Tibial nerve (tissue), 4 donors: ENCODE data around the gene RIMKLA. TPM values are rescaled to one million over a fixed set of nuclear protein-coding genes. Genes with fewer than 3 reads are reported as not detected.

Experiments used
- DNase-seq, 2 donors: peaks; one replicate each; pipeline ENCODE4 v3.0.0-alpha.2; 2019; ENCODE audit warnings: low spot score in 2 of 2
- H3K27ac ChIP-seq, 4 donors: fragments of 200-600 bp; sonication (generic) in 3 of 4; one replicate each; pipeline ENCODE4 v1.5.1; 2017 to 2019; ENCODE audit warnings: mild to moderate bottlenecking in 1 of 4
- H3K27me3 ChIP-seq, 2 donors: fragments of 200-600 bp; sonication (generic) in 1 of 2; one replicate each; pipeline versions ENCODE4 v1.5.1 to v1.6.0; 2017 to 2019
- H3K36me3 ChIP-seq, 3 donors: fragments of 200-600 bp; sonication (generic); one replicate each; pipeline ENCODE4 v1.5.1; 2018 to 2019
- H3K4me1 ChIP-seq, 4 donors: fragments of 200-600 bp; sonication (generic) in 3 of 4; one replicate each; pipeline ENCODE4 v1.5.1; 2017 to 2019
- H3K4me3 ChIP-seq, 4 donors: fragments of 200-600 bp; sonication (generic) in 3 of 4; one replicate each; pipeline ENCODE4 v1.5.1; 2017 to 2019; ENCODE audit warnings: mild to moderate bottlenecking in 1 of 4, moderate library complexity in 1 of 4
- H3K9me3 ChIP-seq, 4 donors: fragments of 200-600 bp; sonication (generic) in 3 of 4; one replicate each; pipeline ENCODE4 v1.5.1; 2017 to 2019
- EP300 ChIP-seq, 2 donors: sonication (generic); formaldehyde crosslinking; IDR thresholded peaks; one replicate each; pipeline ENCODE4 v1.6.1; 2017; ENCODE audit warnings: antibody characterized with exemption in 2 of 2, mild to moderate bottlenecking in 1 of 2
- POLR2A ChIP-seq, 2 donors: fragments of 450-650 bp; IDR thresholded peaks; one replicate each; pipeline ENCODE4 v1.6.1; 2017; ENCODE audit warnings: antibody characterized with exemption in 2 of 2, mild to moderate bottlenecking in 2 of 2, moderate library complexity in 2 of 2
- WGBS, 2 donors: methylation state at CpG; one replicate each; pipeline ENCODE4 v1.1.5; 2018; 5-methylcytosine and 5-hydroxymethylcytosine counted together
- total RNA-seq, 4 donors: library from RNA; depleted of rRNA; stranded (reverse); fragments of >200 nt; gene quantifications; one replicate each; pipeline ENCODE4 v1.1.0, GENCODE V29; 2016
- TF ChIP-seq, protein P1 (sequence below), 5 experiments: fragments of 200-600 bp in 3 of 5; fragments of 450-650 bp in 2 of 5; sonication (generic) in 3 of 5; IDR thresholded peaks; one replicate each; pipeline ENCODE4 v1.5.1; 2016 to 2019; ENCODE audit warnings: antibody characterized with exemption in 5 of 5, mild to moderate bottlenecking in 3 of 5, moderate library complexity in 2 of 5

Gene RIMKLA
- total RNA-seq, 4 donors from 2014 or later, result 0.30 to 3.1 (median 2.2) TPM; not detected in 1

DNA sequence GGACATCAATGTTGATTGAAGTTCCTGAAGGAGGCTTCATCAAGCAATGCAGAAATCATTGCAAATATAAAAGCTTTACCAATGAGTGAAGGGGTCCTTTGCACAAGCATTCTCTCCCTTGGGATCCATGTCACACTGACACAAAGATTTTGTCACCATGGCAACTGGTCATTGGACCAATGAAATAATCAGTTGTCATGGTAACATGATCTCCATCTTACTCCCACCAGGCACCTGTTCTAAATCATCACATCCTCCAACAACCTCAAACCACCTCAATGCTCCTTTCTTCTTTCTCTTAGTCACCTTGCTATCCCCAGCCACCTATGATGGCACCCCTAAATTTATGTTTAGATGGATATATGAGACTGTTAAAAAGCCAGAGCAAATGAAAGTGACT, 32.1 kb upstream of the RIMKLA start:
- Histone ChIP-seq H3K36me3 (no peaks in the 10 kb centered on the region), H3K27me3 (peaks cover 0 to 3% of the 10 kb centered on the region in 2 donors), H3K9me3 (no peaks in the 10 kb centered on the region), H3K4me3 (no peak overlapping the region), H3K4me1 (no peaks in the 10 kb centered on the region), H3K27ac (no peak overlapping the region)
- DNase-seq, result no peak
- TF ChIP-seq, protein P1, sequence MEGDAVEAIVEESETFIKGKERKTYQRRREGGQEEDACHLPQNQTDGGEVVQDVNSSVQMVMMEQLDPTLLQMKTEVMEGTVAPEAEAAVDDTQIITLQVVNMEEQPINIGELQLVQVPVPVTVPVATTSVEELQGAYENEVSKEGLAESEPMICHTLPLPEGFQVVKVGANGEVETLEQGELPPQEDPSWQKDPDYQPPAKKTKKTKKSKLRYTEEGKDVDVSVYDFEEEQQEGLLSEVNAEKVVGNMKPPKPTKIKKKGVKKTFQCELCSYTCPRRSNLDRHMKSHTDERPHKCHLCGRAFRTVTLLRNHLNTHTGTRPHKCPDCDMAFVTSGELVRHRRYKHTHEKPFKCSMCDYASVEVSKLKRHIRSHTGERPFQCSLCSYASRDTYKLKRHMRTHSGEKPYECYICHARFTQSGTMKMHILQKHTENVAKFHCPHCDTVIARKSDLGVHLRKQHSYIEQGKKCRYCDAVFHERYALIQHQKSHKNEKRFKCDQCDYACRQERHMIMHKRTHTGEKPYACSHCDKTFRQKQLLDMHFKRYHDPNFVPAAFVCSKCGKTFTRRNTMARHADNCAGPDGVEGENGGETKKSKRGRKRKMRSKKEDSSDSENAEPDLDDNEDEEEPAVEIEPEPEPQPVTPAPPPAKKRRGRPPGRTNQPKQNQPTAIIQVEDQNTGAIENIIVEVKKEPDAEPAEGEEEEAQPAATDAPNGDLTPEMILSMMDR (IDR thresholded peaks at IDR 0.05), result no peak
- TF ChIP-seq EP300 (IDR thresholded peaks at IDR 0.05) (no peak), POLR2A (IDR thresholded peaks at IDR 0.05) (no peak)

- no peak overlapping the region for H3K27ac ChIP-seq
- H3K36me3 ChIP-seq, result no peaks in the 10 kb centered on the region
- no peak for TF ChIP-seq POLR2A (IDR thresholded peaks at IDR 0.05)
- no peak for TF ChIP-seq EP300 (IDR thresholded peaks at IDR 0.05)
- TF ChIP-seq, protein P1 (IDR thresholded peaks at IDR 0.05), result no peak
- DNase-seq, result no peak
- no peaks in the 10 kb centered on the region for H3K4me1 ChIP-seq
- no peaks in the 10 kb centered on the region for H3K9me3 ChIP-seq
- WGBS, 2 donors, result 0 to 6% methylated on average over 1 of the region's 1 CpG
- no peak overlapping the region for H3K4me3 ChIP-seq
- peaks cover 0 to 3% of the 10 kb centered on the region in 2 donors for H3K27me3 ChIP-seq
These were observed 30.5 kb upstream of the RIMKLA start for GRCh38 chr1:42350086-42350485.

- 88 to 90% methylated on average over 3 of the region's 3 CpGs for WGBS, 2 donors
- H3K27me3 ChIP-seq, result no peaks in the 10 kb centered on the region
- no peak overlapping the region for H3K27ac ChIP-seq
- no peak for DNase-seq
- TF ChIP-seq, protein P1 (IDR thresholded peaks at IDR 0.05), result no peak
- TF ChIP-seq EP300 (IDR thresholded peaks at IDR 0.05) (no peak), POLR2A (IDR thresholded peaks at IDR 0.05) (no peak)
- no peak overlapping the region for H3K4me3 ChIP-seq
- H3K9me3 ChIP-seq, result no peaks in the 10 kb centered on the region
- no peaks in the 10 kb centered on the region for H3K36me3 ChIP-seq
- H3K4me1 ChIP-seq, result no peaks in the 10 kb centered on the region
These were observed 21.8 kb upstream of the RIMKLA start for GRCh38 chr1:42358791-42359190.

- no peak for DNase-seq
- WGBS, 2 donors, result 75 to 92% methylated on average over 1 of the region's 1 CpG
- TF ChIP-seq EP300 (IDR thresholded peaks at IDR 0.05), result no peak
- TF ChIP-seq, protein P1 (IDR thresholded peaks at IDR 0.05), result no peak
- no peak for TF ChIP-seq POLR2A (IDR thresholded peaks at IDR 0.05)
- Histone ChIP-seq H3K36me3 (no peaks in the 10 kb centered on the region), H3K4me1 (no peaks in the 10 kb centered on the region), H3K27me3 (no peaks in the 10 kb centered on the region), H3K9me3 (no peaks in the 10 kb centered on the region), H3K4me3 (no peak overlapping the region), H3K27ac (no peak overlapping the region)
These were observed 21.1 kb upstream of the RIMKLA start for GRCh38 chr1:42359466-42359865.

GRCh38 chr1:42364089-42364488, 16.5 kb upstream of the RIMKLA start:
- TF ChIP-seq EP300 (IDR thresholded peaks at IDR 0.05) (no peak), POLR2A (IDR thresholded peaks at IDR 0.05) (no peak)
- TF ChIP-seq, protein P1 (IDR thresholded peaks at IDR 0.05), result no peak
- no peak overlapping the region for H3K27ac ChIP-seq
- H3K9me3 ChIP-seq, result no peaks in the 10 kb centered on the region
- H3K27me3 ChIP-seq, result peaks cover 0 to 7% of the 10 kb centered on the region in 2 donors
- H3K4me3 ChIP-seq, result no peak overlapping the region
- WGBS, 2 donors, result 79 to 81% methylated on average over 6 of the region's 6 CpGs
- no peaks in the 10 kb centered on the region for H3K36me3 ChIP-seq
- no peak for DNase-seq
- no peaks in the 10 kb centered on the region for H3K4me1 ChIP-seq
